NOMO-1 treated with DMSO at 0.1 percent for 48 hours (cell line): ENCODE results near the gene MMP1.
"Not testable (repeated sequence)": the region's sequence is repeated elsewhere in the genome, so short reads cannot be mapped to it uniquely, and the experiment has no call there.

Experiments
- DNase-seq: peaks from one replicate; lab custom pipeline; 2025; ENCODE audit not compliant: unreplicated experiment; lab: John Stamatoyannopoulos, UW

Gene MMP1

GRCh38 chr11:102761646-102762238 lies 36.2 kb downstream of the MMP1 start:
- DNase-seq = no peak

GRCh38 chr11:102760344-102761035 lies 37.5 kb downstream of the MMP1 start:
- peak; percentile 67 for DNase-seq

- DNase-seq = peak; percentile 84
Measured at GRCh38 chr11:102757823-102758549, 40.0 kb downstream of the MMP1 start.

- no peak for DNase-seq
Measured at GRCh38 chr11:102753267-102753666, 44.7 kb downstream of the MMP1 start.

- no peak for DNase-seq
Measured at GRCh38 chr11:102751673-102752072, 46.3 kb downstream of the MMP1 start.

GRCh38 chr11:102749101-102749722 lies 48.7 kb downstream of the MMP1 start:
- no peak for DNase-seq

- not testable (repeated sequence) for DNase-seq
Measured at GRCh38 chr11:102746746-102747578, 51.0 kb downstream of the MMP1 start.
